NCI-H526 treated with DMSO at 0.1 percent for 48 hours (cell line): ENCODE data around the gene KRT15.

Experiments used
- DNase-seq: peaks from one replicate; lab custom pipeline; 2025; lab: John Stamatoyannopoulos, UW

The KRT15 gene

GRCh38 chr17:41480136-41480535 is 38.6 kb downstream of the KRT15 start:
- DNase-seq: no peak

GRCh38 chr17:41478237-41478636 is 40.5 kb downstream of the KRT15 start:
- no peak for DNase-seq

GRCh38 chr17:41476866-41477815 is 41.5 kb downstream of the KRT15 start:
- DNase-seq: no peak

GRCh38 chr17:41475421-41475820 is 43.3 kb downstream of the KRT15 start:
- DNase-seq: no peak

- no peak for DNase-seq
These were observed 43.8 kb downstream of the KRT15 start for GRCh38 chr17:41474863-41475262.

GRCh38 chr17:41468346-41468745 is 50.3 kb downstream of the KRT15 start:
- DNase-seq: no peak

GRCh38 chr17:41467561-41467960 is 51.1 kb downstream of the KRT15 start:
- DNase-seq: no peak

GRCh38 chr17:41466988-41467387 is 51.7 kb downstream of the KRT15 start, which contains the start of gene KRT32:
Gene KRT32, minus strand, starts transcription at chr17:41467386. Its CDS starts 61 bp downstream, at chr17:41467325.
- DNase-seq: no peak

GRCh38 chr17:41464682-41465081 is 54.0 kb downstream of the KRT15 start:
- no peak for DNase-seq

- DNase-seq: no peak
These were observed 54.5 kb downstream of the KRT15 start for GRCh38 chr17:41464173-41464572.

GRCh38 chr17:41463746-41464145 is 54.9 kb downstream of the KRT15 start:
- no peak for DNase-seq
